GM12878 (cell line): ENCODE data around the gene DNHD1. TPM values are rescaled to one million over a fixed set of nuclear protein-coding genes. Genes with fewer than 3 reads are reported as not detected.
A peak's percentile ranks its signal among the peaks of the same experiment; 100 is the strongest.

Experiments used
- BCL11A ChIP-seq: IDR thresholded peaks from 2 replicates; pipeline ENCODE4 v1.6.1; 2011; ENCODE audit warnings: low read depth, low read length
- CBX5 ChIP-seq: sonication (generic); IDR thresholded peaks from 2 replicates; pipeline ENCODE4 v1.6.1; 2016; ENCODE audit warnings: low read depth, moderate library complexity, mild to moderate bottlenecking, inconsistent platforms
- CHD4 ChIP-seq: fragments of 200-600 bp; sonication (generic); IDR thresholded peaks from 2 replicates; pipeline ENCODE4 v1.6.1; 2016; ENCODE audit warnings: mild to moderate bottlenecking
- EED ChIP-seq: sonication (generic); IDR thresholded peaks from 2 replicates; pipeline ENCODE4 v1.6.1; 2016; ENCODE audit warnings: antibody characterized with exemption, low read depth
- ELK1 ChIP-seq: IDR thresholded peaks from 2 replicates; pipeline ENCODE4 v1.6.1; 2012; ENCODE audit warnings: low read depth, low read length, improper control_type of control experiment
- HCFC1 ChIP-seq: fragments of 150-350 bp; IDR thresholded peaks from 2 replicates; pipeline ENCODE4 v1.6.1; 2014; ENCODE audit warnings: low read length
- KDM1A ChIP-seq: fragments of 200-600 bp; sonication (generic); IDR thresholded peaks from 2 replicates; pipeline ENCODE4 v1.6.1; 2016; ENCODE audit warnings: borderline replicate concordance
- KLF5 ChIP-seq: fragments of 450-650 bp; IDR thresholded peaks from 2 replicates; pipeline ENCODE4 v1.6.1; 2014; ENCODE audit warnings: mild to moderate bottlenecking; ENCODE audit not compliant: partially characterized antibody
- NBN ChIP-seq: fragments of 450-650 bp; IDR thresholded peaks from 2 replicates; pipeline ENCODE4 v1.6.1; 2016
- NR2C1 ChIP-seq: fragments of 450-650 bp; IDR thresholded peaks from 2 replicates; pipeline ENCODE4 v1.6.1; 2017; ENCODE audit warnings: antibody characterized with exemption, mild to moderate bottlenecking, moderate library complexity
- NR2C2 ChIP-seq: IDR thresholded peaks from 2 replicates; pipeline ENCODE4 v1.6.1; 2011; ENCODE audit warnings: borderline replicate concordance, low read depth; ENCODE audit not compliant: control insufficient read depth, insufficient read length
- SMAD1 ChIP-seq: fragments of 450-650 bp; IDR thresholded peaks from 2 replicates; pipeline ENCODE4 v1.6.1; 2018; ENCODE audit warnings: mild to moderate bottlenecking, low read depth; ENCODE audit not compliant: partially characterized antibody
- SMARCA5 ChIP-seq: fragments of 450-650 bp; IDR thresholded peaks from 2 replicates; pipeline ENCODE4 v1.6.1; 2017; ENCODE audit warnings: mild to moderate bottlenecking
- YY1 ChIP-seq: IDR thresholded peaks from 2 replicates; pipeline ENCODE4 v1.6.1; 2011; ENCODE audit warnings: low read depth, mild to moderate bottlenecking, low read length
- polyA plus RNA-seq, 11 experiments: library from polyadenylated mRNA; depleted of rRNA in 4 of 11; unstranded in 6 of 11; stranded (reverse) in 5 of 11; fragments of >200 nt; fragmentation: Nextera tagmentation in 4 of 11; fragmentation: Illumina TruSeq in 1 of 11; extraction: Ambion mirVana in 4 of 11; extraction: Trizol in 1 of 11; gene quantifications; 1 replicate in 1 of 11; 2 replicates in 10 of 11; pipeline versions ENCODE4 v1.2.1 to v1.2.3, GENCODE V29; 2011 to 2016; ENCODE audit warnings: inconsistent platforms in 2 of 11, missing spikeins in 2 of 11, low read depth in 1 of 11
- total RNA-seq, 4 experiments: library from RNA; depleted of rRNA in 3 of 4; stranded (reverse); fragments of >200 nt in 3 of 4; fragmentation: Illumina TruSeq in 1 of 4; extraction: Trizol in 1 of 4; gene quantifications; 2 replicates each; pipeline versions ENCODE4 v1.2.1 to v1.2.3, GENCODE V29; 2013 to 2021
- TF ChIP-seq, protein P1 (sequence below): IDR thresholded peaks from 2 replicates; pipeline ENCODE4 v1.6.1; 2011; ENCODE audit warnings: borderline replicate concordance, low read depth, mild to moderate bottlenecking, moderate library complexity, mixed read lengths, low read length; ENCODE audit not compliant: insufficient read depth; ENCODE audit errors: extremely low read length
- TF ChIP-seq, protein P2 (sequence below): fragments of 450-650 bp; formaldehyde crosslinking; IDR thresholded peaks from 2 replicates; pipeline ENCODE4 v1.5.0; 2022; ENCODE audit warnings: mild to moderate bottlenecking, missing genetic modification characterization
- TF ChIP-seq, protein P3 (sequence below): fragments of 450-650 bp; IDR thresholded peaks from 2 replicates; pipeline ENCODE4 v1.6.1; 2017; ENCODE audit warnings: mild to moderate bottlenecking, moderate library complexity
- TF ChIP-seq, protein P4 (sequence below): fragments of 450-650 bp; conservative IDR thresholded peaks from 2 replicates; pipeline ENCODE4 v1.6.1; 2017; ENCODE audit warnings: mild to moderate bottlenecking, moderate library complexity

The DNHD1 gene
- total and polyA plus RNA-seq, 10 of the 15 experiments (the other 5 are each of a cell fraction or from before 2014, with no cell fraction given): 0.99 to 16.9 (median 8.6) TPM

DNA sequence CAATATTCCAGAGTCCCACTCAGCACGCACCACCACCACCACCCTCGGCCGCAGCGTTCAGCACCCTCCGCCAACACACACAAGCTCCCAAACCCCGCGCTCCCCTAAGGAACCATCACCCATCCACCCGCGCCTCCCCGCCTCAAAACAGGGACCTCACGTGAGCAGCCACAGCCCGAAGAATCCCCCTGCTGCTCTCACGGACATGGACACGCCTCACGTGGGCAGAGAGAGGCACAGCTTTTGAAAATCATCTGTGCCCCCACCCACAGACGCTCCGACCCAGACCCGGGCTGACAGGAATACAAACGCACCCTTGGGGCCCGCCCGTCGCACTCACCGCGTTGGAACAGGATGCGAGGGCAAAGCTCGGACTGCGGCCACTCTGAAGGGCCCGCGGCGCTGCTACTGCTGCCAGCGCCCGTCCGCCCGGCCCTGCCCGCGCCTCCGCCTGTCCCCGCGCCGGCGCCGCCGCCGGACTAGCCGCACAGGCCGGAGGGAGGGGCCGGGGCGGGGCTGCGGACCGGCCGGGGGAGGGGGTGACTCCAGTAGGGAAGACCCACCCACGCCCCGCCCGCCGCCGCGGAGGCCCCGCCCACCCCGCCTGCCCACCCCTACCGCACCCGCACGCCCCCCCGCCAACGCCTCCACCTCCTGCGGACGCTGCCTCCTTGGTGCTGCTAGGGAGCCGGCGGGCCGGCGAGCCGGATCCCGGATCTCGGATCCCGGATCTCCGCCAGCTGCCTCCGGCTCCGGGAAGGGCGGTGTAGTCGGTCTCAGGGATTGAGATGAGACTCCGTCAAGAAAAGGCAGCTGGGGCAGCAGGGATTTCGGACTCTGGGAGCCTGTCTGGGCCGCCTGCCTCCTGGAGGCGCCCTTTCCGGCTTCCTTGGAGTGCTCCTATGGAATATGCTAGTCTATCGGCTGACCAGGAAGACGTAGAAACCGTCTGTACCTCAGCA is 23.3 kb upstream of the DNHD1 start, which contains the start of gene TRIM3 (continued):
- TF ChIP-seq, protein P1, sequence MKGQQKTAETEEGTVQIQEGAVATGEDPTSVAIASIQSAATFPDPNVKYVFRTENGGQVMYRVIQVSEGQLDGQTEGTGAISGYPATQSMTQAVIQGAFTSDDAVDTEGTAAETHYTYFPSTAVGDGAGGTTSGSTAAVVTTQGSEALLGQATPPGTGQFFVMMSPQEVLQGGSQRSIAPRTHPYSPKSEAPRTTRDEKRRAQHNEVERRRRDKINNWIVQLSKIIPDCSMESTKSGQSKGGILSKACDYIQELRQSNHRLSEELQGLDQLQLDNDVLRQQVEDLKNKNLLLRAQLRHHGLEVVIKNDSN: peak; percentile 53
- TF ChIP-seq BCL11A: no peak
- TF ChIP-seq, protein P2, sequence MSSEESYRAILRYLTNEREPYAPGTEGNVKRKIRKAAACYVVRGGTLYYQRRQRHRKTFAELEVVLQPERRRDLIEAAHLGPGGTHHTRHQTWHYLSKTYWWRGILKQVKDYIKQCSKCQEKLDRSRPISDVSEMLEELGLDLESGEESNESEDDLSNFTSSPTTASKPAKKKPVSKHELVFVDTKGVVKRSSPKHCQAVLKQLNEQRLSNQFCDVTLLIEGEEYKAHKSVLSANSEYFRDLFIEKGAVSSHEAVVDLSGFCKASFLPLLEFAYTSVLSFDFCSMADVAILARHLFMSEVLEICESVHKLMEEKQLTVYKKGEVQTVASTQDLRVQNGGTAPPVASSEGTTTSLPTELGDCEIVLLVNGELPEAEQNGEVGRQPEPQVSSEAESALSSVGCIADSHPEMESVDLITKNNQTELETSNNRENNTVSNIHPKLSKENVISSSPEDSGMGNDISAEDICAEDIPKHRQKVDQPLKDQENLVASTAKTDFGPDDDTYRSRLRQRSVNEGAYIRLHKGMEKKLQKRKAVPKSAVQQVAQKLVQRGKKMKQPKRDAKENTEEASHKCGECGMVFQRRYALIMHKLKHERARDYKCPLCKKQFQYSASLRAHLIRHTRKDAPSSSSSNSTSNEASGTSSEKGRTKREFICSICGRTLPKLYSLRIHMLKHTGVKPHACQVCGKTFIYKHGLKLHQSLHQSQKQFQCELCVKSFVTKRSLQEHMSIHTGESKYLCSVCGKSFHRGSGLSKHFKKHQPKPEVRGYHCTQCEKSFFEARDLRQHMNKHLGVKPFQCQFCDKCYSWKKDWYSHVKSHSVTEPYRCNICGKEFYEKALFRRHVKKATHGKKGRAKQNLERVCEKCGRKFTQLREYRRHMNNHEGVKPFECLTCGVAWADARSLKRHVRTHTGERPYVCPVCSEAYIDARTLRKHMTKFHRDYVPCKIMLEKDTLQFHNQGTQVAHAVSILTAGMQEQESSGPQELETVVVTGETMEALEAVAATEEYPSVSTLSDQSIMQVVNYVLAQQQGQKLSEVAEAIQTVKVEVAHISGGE (CRISPR knock-in tag): no peak
- TF ChIP-seq NBN: no peak
- no peak for TF ChIP-seq YY1
- TF ChIP-seq CHD4: no peak
- TF ChIP-seq SMARCA5: 0 out of 2 replicates have a peak, but pooled peaks have one; percentile 29
- no peak for TF ChIP-seq ELK1
- TF ChIP-seq KLF5: no peak
- TF ChIP-seq, protein P3, sequence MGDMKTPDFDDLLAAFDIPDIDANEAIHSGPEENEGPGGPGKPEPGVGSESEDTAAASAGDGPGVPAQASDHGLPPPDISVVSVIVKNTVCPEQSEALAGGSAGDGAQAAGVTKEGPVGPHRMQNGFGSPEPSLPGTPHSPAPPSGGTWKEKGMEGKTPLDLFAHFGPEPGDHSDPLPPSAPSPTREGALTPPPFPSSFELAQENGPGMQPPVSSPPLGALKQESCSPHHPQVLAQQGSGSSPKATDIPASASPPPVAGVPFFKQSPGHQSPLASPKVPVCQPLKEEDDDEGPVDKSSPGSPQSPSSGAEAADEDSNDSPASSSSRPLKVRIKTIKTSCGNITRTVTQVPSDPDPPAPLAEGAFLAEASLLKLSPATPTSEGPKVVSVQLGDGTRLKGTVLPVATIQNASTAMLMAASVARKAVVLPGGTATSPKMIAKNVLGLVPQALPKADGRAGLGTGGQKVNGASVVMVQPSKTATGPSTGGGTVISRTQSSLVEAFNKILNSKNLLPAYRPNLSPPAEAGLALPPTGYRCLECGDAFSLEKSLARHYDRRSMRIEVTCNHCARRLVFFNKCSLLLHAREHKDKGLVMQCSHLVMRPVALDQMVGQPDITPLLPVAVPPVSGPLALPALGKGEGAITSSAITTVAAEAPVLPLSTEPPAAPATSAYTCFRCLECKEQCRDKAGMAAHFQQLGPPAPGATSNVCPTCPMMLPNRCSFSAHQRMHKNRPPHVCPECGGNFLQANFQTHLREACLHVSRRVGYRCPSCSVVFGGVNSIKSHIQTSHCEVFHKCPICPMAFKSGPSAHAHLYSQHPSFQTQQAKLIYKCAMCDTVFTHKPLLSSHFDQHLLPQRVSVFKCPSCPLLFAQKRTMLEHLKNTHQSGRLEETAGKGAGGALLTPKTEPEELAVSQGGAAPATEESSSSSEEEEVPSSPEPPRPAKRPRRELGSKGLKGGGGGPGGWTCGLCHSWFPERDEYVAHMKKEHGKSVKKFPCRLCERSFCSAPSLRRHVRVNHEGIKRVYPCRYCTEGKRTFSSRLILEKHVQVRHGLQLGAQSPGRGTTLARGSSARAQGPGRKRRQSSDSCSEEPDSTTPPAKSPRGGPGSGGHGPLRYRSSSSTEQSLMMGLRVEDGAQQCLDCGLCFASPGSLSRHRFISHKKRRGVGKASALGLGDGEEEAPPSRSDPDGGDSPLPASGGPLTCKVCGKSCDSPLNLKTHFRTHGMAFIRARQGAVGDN: 0 out of 2 replicates have a peak, but pooled peaks have one; percentile 16
- TF ChIP-seq KDM1A: no peak
- TF ChIP-seq NR2C2: no peak
- no peak for TF ChIP-seq CBX5
- TF ChIP-seq SMAD1: no peak
- peak; percentile 30; the same call in 1 of the 2 replicates for TF ChIP-seq EED
- TF ChIP-seq HCFC1: no peak
- TF ChIP-seq, protein P4, sequence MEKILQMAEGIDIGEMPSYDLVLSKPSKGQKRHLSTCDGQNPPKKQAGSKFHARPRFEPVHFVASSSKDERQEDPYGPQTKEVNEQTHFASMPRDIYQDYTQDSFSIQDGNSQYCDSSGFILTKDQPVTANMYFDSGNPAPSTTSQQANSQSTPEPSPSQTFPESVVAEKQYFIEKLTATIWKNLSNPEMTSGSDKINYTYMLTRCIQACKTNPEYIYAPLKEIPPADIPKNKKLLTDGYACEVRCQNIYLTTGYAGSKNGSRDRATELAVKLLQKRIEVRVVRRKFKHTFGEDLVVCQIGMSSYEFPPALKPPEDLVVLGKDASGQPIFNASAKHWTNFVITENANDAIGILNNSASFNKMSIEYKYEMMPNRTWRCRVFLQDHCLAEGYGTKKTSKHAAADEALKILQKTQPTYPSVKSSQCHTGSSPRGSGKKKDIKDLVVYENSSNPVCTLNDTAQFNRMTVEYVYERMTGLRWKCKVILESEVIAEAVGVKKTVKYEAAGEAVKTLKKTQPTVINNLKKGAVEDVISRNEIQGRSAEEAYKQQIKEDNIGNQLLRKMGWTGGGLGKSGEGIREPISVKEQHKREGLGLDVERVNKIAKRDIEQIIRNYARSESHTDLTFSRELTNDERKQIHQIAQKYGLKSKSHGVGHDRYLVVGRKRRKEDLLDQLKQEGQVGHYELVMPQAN: 0 out of 2 replicates have a peak, but pooled peaks have one; percentile 58
- no peak for TF ChIP-seq NR2C1
- TF ChIP-seq, all 136 proteins: peak for 16
